Peyer's patch (tissue), 4 donors: ENCODE results near the gene PHEX. TPM values are rescaled to one million over a fixed set of nuclear protein-coding genes. Genes with fewer than 3 reads are reported as not detected.

Experiments
- DNase-seq, 3 donors: peaks; one replicate each; pipeline ENCODE4 v3.0.0-alpha.2; 2017 to 2019
- H3K27ac ChIP-seq, 4 donors: fragments of 200-600 bp; sonication (generic); one replicate each; pipeline ENCODE4 v1.5.1; 2016 to 2019
- H3K27me3 ChIP-seq, 2 donors: fragments of 200-600 bp; sonication (generic); one replicate each; pipeline ENCODE4 v1.5.1; 2019
- H3K36me3 ChIP-seq, 3 donors: fragments of 200-600 bp; sonication (generic); one replicate each; pipeline ENCODE4 v1.5.1; 2016 to 2019
- H3K4me1 ChIP-seq, 4 donors: fragments of 200-600 bp; sonication (generic); one replicate each; pipeline ENCODE4 v1.5.1; 2016 to 2019
- H3K4me3 ChIP-seq, 4 donors: fragments of 200-600 bp; sonication (generic); 1 replicate in 3 of 4; 2 replicates in 1 of 4; pipeline ENCODE4 v1.5.1; 2016 to 2019; ENCODE audit warnings: mild to moderate bottlenecking in 1 of 4
- H3K9me3 ChIP-seq, 4 donors: fragments of 200-600 bp; sonication (generic); one replicate each; pipeline ENCODE4 v1.5.1; 2016 to 2019; ENCODE audit warnings: mild to moderate bottlenecking in 1 of 4
- CTCF ChIP-seq, 6 experiments: fragments of 450-650 bp in 4 of 6; fragments of 200-600 bp in 2 of 6; sonication (generic) in 1 of 6; IDR thresholded peaks; one replicate each; pipeline ENCODE4 v1.5.1; 2017 to 2019; ENCODE audit warnings: antibody characterized with exemption in 6 of 6, mild to moderate bottlenecking in 3 of 6, moderate library complexity in 1 of 6
- POLR2A ChIP-seq, 2 donors: fragments of 450-650 bp; IDR thresholded peaks; one replicate each; pipeline ENCODE4 v1.5.1; 2017; ENCODE audit warnings: antibody characterized with exemption in 2 of 2, mild to moderate bottlenecking in 2 of 2, moderate library complexity in 2 of 2
- total RNA-seq, 4 donors: library from RNA; depleted of rRNA; stranded (reverse); fragments of >200 nt; gene quantifications; one replicate each; pipeline ENCODE4 v1.1.0, GENCODE V29; 2016

Gene PHEX
- total RNA-seq, 4 donors from 2014 or later: 2.4 to 20.7 (median 8.7) TPM; not detected in 1

GRCh38 chrX:22164770-22165388 lies 132.8 kb downstream of the PHEX start:
- H3K4me3 ChIP-seq: no peak overlapping the region
- no peak overlapping the region for H3K27ac ChIP-seq
- H3K4me1 ChIP-seq: no peaks in the 10 kb centered on the region
- no peak for DNase-seq
- no peak for TF ChIP-seq CTCF (IDR thresholded peaks at IDR 0.05)
- TF ChIP-seq POLR2A (IDR thresholded peaks at IDR 0.05): no peak
- no peaks in the 10 kb centered on the region for H3K9me3 ChIP-seq
- H3K36me3 ChIP-seq: no peaks in the 10 kb centered on the region
- H3K27me3 ChIP-seq: no peaks in the 10 kb centered on the region

- H3K27me3 ChIP-seq: no peaks in the 10 kb centered on the region
- DNase-seq: no peak
- H3K9me3 ChIP-seq: no peaks in the 10 kb centered on the region
- no peaks in the 10 kb centered on the region for H3K4me1 ChIP-seq
- no peak overlapping the region for H3K4me3 ChIP-seq
- H3K27ac ChIP-seq: no peak overlapping the region
- H3K36me3 ChIP-seq: no peaks in the 10 kb centered on the region
- no peak for TF ChIP-seq CTCF (IDR thresholded peaks at IDR 0.05)
Observed at GRCh38 chrX:22165732-22166457, 133.8 kb downstream of the PHEX start.

DNA sequence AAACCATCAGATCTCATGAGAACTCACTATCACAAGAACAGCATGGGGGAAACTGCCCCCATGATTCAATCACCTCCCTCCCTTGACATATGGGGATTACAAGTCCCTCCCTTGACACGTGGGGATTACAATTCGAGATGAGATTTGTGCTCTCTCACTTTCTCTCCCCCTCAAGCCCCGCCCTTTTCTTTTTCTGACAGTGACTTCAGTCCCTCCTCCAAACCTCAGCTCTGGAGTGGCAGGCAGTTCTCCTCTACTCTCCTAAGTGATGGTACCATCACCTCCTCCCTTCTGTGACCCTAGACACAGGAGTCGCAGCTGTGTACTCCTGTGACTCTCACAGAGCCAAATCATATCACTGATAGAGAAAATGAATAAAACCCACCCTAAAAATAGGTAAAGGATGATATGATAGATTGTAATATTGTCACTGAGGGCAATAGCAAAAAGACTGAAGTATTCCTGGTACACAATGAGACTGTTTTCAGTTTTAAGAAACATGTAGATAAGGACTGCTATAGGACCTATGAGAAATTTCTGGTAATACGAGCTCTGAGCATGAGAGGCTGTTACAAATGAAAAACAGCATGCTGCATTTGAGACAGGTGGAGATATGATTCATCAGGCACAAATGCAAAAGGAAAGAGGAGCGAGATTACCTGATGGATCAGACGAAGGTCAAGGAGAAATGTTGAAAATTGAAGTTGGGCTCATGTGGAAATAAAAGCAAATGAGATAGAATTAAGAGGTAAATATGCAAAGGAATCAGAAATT lies 139.3 kb downstream of the PHEX start:
- H3K4me1 ChIP-seq: no peaks in the 10 kb centered on the region
- no peak for TF ChIP-seq POLR2A (IDR thresholded peaks at IDR 0.05)
- no peak for TF ChIP-seq CTCF (IDR thresholded peaks at IDR 0.05)
- no peaks in the 10 kb centered on the region for H3K27me3 ChIP-seq
- no peak overlapping the region for H3K27ac ChIP-seq
- no peak for DNase-seq
- no peak overlapping the region for H3K4me3 ChIP-seq
- H3K9me3 ChIP-seq: no peaks in the 10 kb centered on the region
- H3K36me3 ChIP-seq: no peaks in the 10 kb centered on the region

- H3K4me1 ChIP-seq: no peaks in the 10 kb centered on the region
- no peak overlapping the region for H3K4me3 ChIP-seq
- H3K27me3 ChIP-seq: no peaks in the 10 kb centered on the region
- DNase-seq: no peak
- TF ChIP-seq CTCF (IDR thresholded peaks at IDR 0.05): no peak
- no peak for TF ChIP-seq POLR2A (IDR thresholded peaks at IDR 0.05)
- no peaks in the 10 kb centered on the region for H3K9me3 ChIP-seq
- no peaks in the 10 kb centered on the region for H3K36me3 ChIP-seq
- H3K27ac ChIP-seq: no peak overlapping the region
Observed at GRCh38 chrX:22173966-22174365, 141.8 kb downstream of the PHEX start.

- no peaks in the 10 kb centered on the region for H3K9me3 ChIP-seq
- H3K27me3 ChIP-seq: no peaks in the 10 kb centered on the region
- H3K4me1 ChIP-seq: no peaks in the 10 kb centered on the region
- no peak for DNase-seq
- no peaks in the 10 kb centered on the region for H3K36me3 ChIP-seq
- H3K4me3 ChIP-seq: no peak overlapping the region
- TF ChIP-seq POLR2A (IDR thresholded peaks at IDR 0.05) (no peak), CTCF (IDR thresholded peaks at IDR 0.05) (no peak)
- H3K27ac ChIP-seq: no peak overlapping the region
Observed at GRCh38 chrX:22177950-22178515, 145.9 kb downstream of the PHEX start.
